ENCODE results near the gene AP3B2. TPM values are rescaled to one million over a fixed set of nuclear protein-coding genes. Genes with fewer than 3 reads are reported as not detected.
A peak's percentile ranks its signal among the peaks of the same experiment; 100 is the strongest.
"Not testable (repeated sequence)": the region's sequence is repeated elsewhere in the genome, so short reads cannot be mapped to it uniquely, and the experiment has no call there.

Gene AP3B2
- polyA plus RNA-seq, 1 donor (not counting 4 experiments of a cell fraction or from before 2014, with no cell fraction given), result 0.25 TPM

GRCh38 chr15:82710208-82710555 is 507 bp upstream of the AP3B2 start:
- no peaks in the 10 kb centered on the region for H3K27me3 ChIP-seq (ENCODE audit: control insufficient read depth, extremely low read depth, insufficient read depth, low read length)
- no peaks in the 10 kb centered on the region for H3K79me2 ChIP-seq (ENCODE audit: control insufficient read depth, insufficient read depth, low read length)
- peak overlapping the region; percentile 71 for H2AFZ ChIP-seq (ENCODE audit: control insufficient read depth, low read length)
- DNase-seq (ENCODE audit: low read depth, low spot score), result no peak
- H3K36me3 ChIP-seq (ENCODE audit: control insufficient read depth in 2 of 2, extremely low read depth in 1 of 2, insufficient read depth in 2 of 2, low read length in 2 of 2), result no peaks in the 10 kb centered on the region
- H3K4me3 ChIP-seq (ENCODE audit: control insufficient read depth in 2 of 3, extremely low read depth in 1 of 3, insufficient read depth in 2 of 3, low read depth in 1 of 3, low read length in 3 of 3), result peak overlapping the region; percentile 63 to 75 (median 67)
- H3K9me3 ChIP-seq (ENCODE audit: control insufficient read depth, low read depth, low read length), result no peaks in the 10 kb centered on the region
- dilution Hi-C loops (cut with MboI; ENCODE audit: extremely low pct_ligation_motif_present, low sequenced_read_pairs), result no loop called here
- no peak for TF ChIP-seq CTCF (optimal IDR thresholded peaks at IDR 0.05 in 1 of 3, IDR thresholded peaks at IDR 0.05 in 1 of 3, conservative IDR thresholded peaks at IDR 0.05 in 1 of 3; ENCODE audit: extremely low read depth in 1 of 3, insufficient read depth in 2 of 3, low read length in 3 of 3)
- no peak for TF ChIP-seq EZH2 (IDR thresholded peaks at IDR 0.05; ENCODE audit: low read length)
- no peak overlapping the region for H3K27ac ChIP-seq (ENCODE audit: control insufficient read depth, insufficient read depth, low read length)
- H3K9ac ChIP-seq (ENCODE audit: control insufficient read depth, extremely low read depth, insufficient read depth, low read length), result no peak overlapping the region
- H4K20me1 ChIP-seq (ENCODE audit: control insufficient read depth, extremely low read depth, insufficient read depth, low read length), result no peaks in the 10 kb centered on the region
- no peaks in the 10 kb centered on the region for H3K9me1 ChIP-seq (ENCODE audit: control insufficient read depth, extremely low read depth, insufficient read depth, low read length)
- peaks cover 3% of the 10 kb centered on the region for H3K4me1 ChIP-seq (ENCODE audit: control insufficient read depth, extremely low read depth, insufficient read depth, low read length)
- no peak for FAIRE-seq
- H3K4me2 ChIP-seq (ENCODE audit: control insufficient read depth, extremely low read depth, insufficient read depth, low read depth, low read length), result peak overlapping the region; percentile 79

GRCh38 chr15:82709081-82709420 is 624 bp downstream of the AP3B2 start:
- Histone ChIP-seq H3K4me3 (ENCODE audit: control insufficient read depth in 2 of 3, extremely low read depth in 1 of 3, insufficient read depth in 2 of 3, low read depth in 1 of 3, low read length in 3 of 3) (peak overlapping the region in 2 of 3 experiments; percentile 23 to 67), H3K27ac (ENCODE audit: control insufficient read depth, insufficient read depth, low read length) (no peak overlapping the region), H2AFZ (ENCODE audit: control insufficient read depth, low read length) (no peak overlapping the region), H3K4me1 (ENCODE audit: control insufficient read depth, extremely low read depth, insufficient read depth, low read length) (peaks cover 3% of the 10 kb centered on the region), H3K9me1 (ENCODE audit: control insufficient read depth, extremely low read depth, insufficient read depth, low read length) (no peaks in the 10 kb centered on the region), H3K9me3 (ENCODE audit: control insufficient read depth, low read depth, low read length) (no peaks in the 10 kb centered on the region), H3K27me3 (ENCODE audit: control insufficient read depth, extremely low read depth, insufficient read depth, low read length) (no peaks in the 10 kb centered on the region), H3K4me2 (ENCODE audit: control insufficient read depth, extremely low read depth, insufficient read depth, low read depth, low read length) (peak overlapping the region; percentile 58), H3K36me3 (ENCODE audit: control insufficient read depth in 2 of 2, extremely low read depth in 1 of 2, insufficient read depth in 2 of 2, low read length in 2 of 2) (no peaks in the 10 kb centered on the region), H3K9ac (ENCODE audit: control insufficient read depth, extremely low read depth, insufficient read depth, low read length) (no peak overlapping the region), H3K79me2 (ENCODE audit: control insufficient read depth, insufficient read depth, low read length) (no peaks in the 10 kb centered on the region), H4K20me1 (ENCODE audit: control insufficient read depth, extremely low read depth, insufficient read depth, low read length) (no peaks in the 10 kb centered on the region)
- dilution Hi-C loops (cut with MboI; ENCODE audit: extremely low pct_ligation_motif_present, low sequenced_read_pairs), result no loop called here
- TF ChIP-seq EZH2 (IDR thresholded peaks at IDR 0.05; ENCODE audit: low read length) (no peak), CTCF (optimal IDR thresholded peaks at IDR 0.05 in 1 of 3, IDR thresholded peaks at IDR 0.05 in 1 of 3, conservative IDR thresholded peaks at IDR 0.05 in 1 of 3; ENCODE audit: extremely low read depth in 1 of 3, insufficient read depth in 2 of 3, low read length in 3 of 3) (no peak)
- FAIRE-seq (no peak), DNase-seq (ENCODE audit: low read depth, low spot score) (no peak)

GRCh38 chr15:82705856-82706255 is 3.8 kb downstream of the AP3B2 start:
- DNase-seq (ENCODE audit: low read depth, low spot score); H3K4me3 ChIP-seq (ENCODE audit: control insufficient read depth in 2 of 3, extremely low read depth in 1 of 3, insufficient read depth in 2 of 3, low read depth in 1 of 3, low read length in 3 of 3); H3K4me1 ChIP-seq (ENCODE audit: control insufficient read depth, extremely low read depth, insufficient read depth, low read length); H3K9me3 ChIP-seq (ENCODE audit: control insufficient read depth, low read depth, low read length); H3K9ac ChIP-seq (ENCODE audit: control insufficient read depth, extremely low read depth, insufficient read depth, low read length); H3K4me2 ChIP-seq (ENCODE audit: control insufficient read depth, extremely low read depth, insufficient read depth, low read depth, low read length); H4K20me1 ChIP-seq (ENCODE audit: control insufficient read depth, extremely low read depth, insufficient read depth, low read length); FAIRE-seq; H3K27ac ChIP-seq (ENCODE audit: control insufficient read depth, insufficient read depth, low read length); dilution Hi-C loops (cut with MboI; ENCODE audit: extremely low pct_ligation_motif_present, low sequenced_read_pairs); H3K79me2 ChIP-seq (ENCODE audit: control insufficient read depth, insufficient read depth, low read length); H3K9me1 ChIP-seq (ENCODE audit: control insufficient read depth, extremely low read depth, insufficient read depth, low read length); H3K27me3 ChIP-seq (ENCODE audit: control insufficient read depth, extremely low read depth, insufficient read depth, low read length); H3K36me3 ChIP-seq (ENCODE audit: control insufficient read depth in 2 of 2, extremely low read depth in 1 of 2, insufficient read depth in 2 of 2, low read length in 2 of 2); H2AFZ ChIP-seq (ENCODE audit: control insufficient read depth, low read length): not testable (repeated sequence)
